ENCODE data around the gene TMEM207.
A peak's percentile ranks its signal among the peaks of the same experiment; 100 is the strongest.

The TMEM207 gene

GRCh38 chr3:190385731-190386688, 63.7 kb downstream of the TMEM207 start:
- H3K4me3 ChIP-seq (ENCODE audit: low read depth, low read length), result peak overlapping the region; percentile 65
- H3K27me3 ChIP-seq (ENCODE audit: insufficient read depth, low read length), result no peaks in the 10 kb centered on the region
- no peaks in the 10 kb centered on the region for H3K36me3 ChIP-seq (ENCODE audit: insufficient read depth, low read length)
- H3K79me2 ChIP-seq (ENCODE audit: control insufficient read depth, insufficient read depth, low read length, unreplicated experiment), result no peaks in the 10 kb centered on the region
- peaks cover 61% of the 10 kb centered on the region for H3K4me1 ChIP-seq (ENCODE audit: control insufficient read depth, insufficient read depth, low read length, unreplicated experiment)
- H2AFZ ChIP-seq (ENCODE audit: low read length, unreplicated experiment), result peak overlapping the region; percentile 56
- H3K27ac ChIP-seq (ENCODE audit: low read depth, low read length), result peak overlapping the region; percentile 93

GRCh38 chr3:190384309-190384756, 65.4 kb downstream of the TMEM207 start:
- H3K27me3 ChIP-seq (ENCODE audit: insufficient read depth, low read length), result no peaks in the 10 kb centered on the region
- no peak overlapping the region for H3K4me3 ChIP-seq (ENCODE audit: low read depth, low read length)
- H3K36me3 ChIP-seq (ENCODE audit: insufficient read depth, low read length), result no peaks in the 10 kb centered on the region
- H3K27ac ChIP-seq (ENCODE audit: low read depth, low read length), result peak overlapping the region; percentile 93; the same call in 1 of the 2 replicates
- H3K79me2 ChIP-seq (ENCODE audit: control insufficient read depth, insufficient read depth, low read length, unreplicated experiment), result no peaks in the 10 kb centered on the region
- no peak overlapping the region for H2AFZ ChIP-seq (ENCODE audit: low read length, unreplicated experiment)
- H3K4me1 ChIP-seq (ENCODE audit: control insufficient read depth, insufficient read depth, low read length, unreplicated experiment), result peaks cover 66% of the 10 kb centered on the region

GRCh38 chr3:190382082-190382481, 67.6 kb downstream of the TMEM207 start:
- H2AFZ ChIP-seq (ENCODE audit: low read length, unreplicated experiment), result no peak overlapping the region
- H3K79me2 ChIP-seq (ENCODE audit: control insufficient read depth, insufficient read depth, low read length, unreplicated experiment), result no peaks in the 10 kb centered on the region
- H3K36me3 ChIP-seq (ENCODE audit: insufficient read depth, low read length), result no peaks in the 10 kb centered on the region
- peaks cover 72% of the 10 kb centered on the region for H3K4me1 ChIP-seq (ENCODE audit: control insufficient read depth, insufficient read depth, low read length, unreplicated experiment)
- H3K4me3 ChIP-seq (ENCODE audit: low read depth, low read length), result no peak overlapping the region
- peak overlapping the region; percentile 64 for H3K27ac ChIP-seq (ENCODE audit: low read depth, low read length)
- H3K27me3 ChIP-seq (ENCODE audit: insufficient read depth, low read length), result no peaks in the 10 kb centered on the region

GRCh38 chr3:190381441-190381840, 68.3 kb downstream of the TMEM207 start:
- no peak overlapping the region for H2AFZ ChIP-seq (ENCODE audit: low read length, unreplicated experiment)
- H3K27ac ChIP-seq (ENCODE audit: low read depth, low read length), result peak overlapping the region; percentile 64
- peaks cover 66% of the 10 kb centered on the region for H3K4me1 ChIP-seq (ENCODE audit: control insufficient read depth, insufficient read depth, low read length, unreplicated experiment)
- no peaks in the 10 kb centered on the region for H3K36me3 ChIP-seq (ENCODE audit: insufficient read depth, low read length)
- no peaks in the 10 kb centered on the region for H3K79me2 ChIP-seq (ENCODE audit: control insufficient read depth, insufficient read depth, low read length, unreplicated experiment)
- no peaks in the 10 kb centered on the region for H3K27me3 ChIP-seq (ENCODE audit: insufficient read depth, low read length)
- H3K4me3 ChIP-seq (ENCODE audit: low read depth, low read length), result no peak overlapping the region

GRCh38 chr3:190380184-190380583, 69.5 kb downstream of the TMEM207 start:
- Histone ChIP-seq H3K36me3 (ENCODE audit: insufficient read depth, low read length) (no peaks in the 10 kb centered on the region), H2AFZ (ENCODE audit: low read length, unreplicated experiment) (no peak overlapping the region), H3K27me3 (ENCODE audit: insufficient read depth, low read length) (no peaks in the 10 kb centered on the region), H3K4me3 (ENCODE audit: low read depth, low read length) (no peak overlapping the region), H3K27ac (ENCODE audit: low read depth, low read length) (no peak overlapping the region), H3K79me2 (ENCODE audit: control insufficient read depth, insufficient read depth, low read length, unreplicated experiment) (no peaks in the 10 kb centered on the region), H3K4me1 (ENCODE audit: control insufficient read depth, insufficient read depth, low read length, unreplicated experiment) (peaks cover 57% of the 10 kb centered on the region)
